ENCODE data around the gene DPAGT1.
A peak's percentile ranks its signal among the peaks of the same experiment; 100 is the strongest.

- TF ChIP-seq, protein P1, sequence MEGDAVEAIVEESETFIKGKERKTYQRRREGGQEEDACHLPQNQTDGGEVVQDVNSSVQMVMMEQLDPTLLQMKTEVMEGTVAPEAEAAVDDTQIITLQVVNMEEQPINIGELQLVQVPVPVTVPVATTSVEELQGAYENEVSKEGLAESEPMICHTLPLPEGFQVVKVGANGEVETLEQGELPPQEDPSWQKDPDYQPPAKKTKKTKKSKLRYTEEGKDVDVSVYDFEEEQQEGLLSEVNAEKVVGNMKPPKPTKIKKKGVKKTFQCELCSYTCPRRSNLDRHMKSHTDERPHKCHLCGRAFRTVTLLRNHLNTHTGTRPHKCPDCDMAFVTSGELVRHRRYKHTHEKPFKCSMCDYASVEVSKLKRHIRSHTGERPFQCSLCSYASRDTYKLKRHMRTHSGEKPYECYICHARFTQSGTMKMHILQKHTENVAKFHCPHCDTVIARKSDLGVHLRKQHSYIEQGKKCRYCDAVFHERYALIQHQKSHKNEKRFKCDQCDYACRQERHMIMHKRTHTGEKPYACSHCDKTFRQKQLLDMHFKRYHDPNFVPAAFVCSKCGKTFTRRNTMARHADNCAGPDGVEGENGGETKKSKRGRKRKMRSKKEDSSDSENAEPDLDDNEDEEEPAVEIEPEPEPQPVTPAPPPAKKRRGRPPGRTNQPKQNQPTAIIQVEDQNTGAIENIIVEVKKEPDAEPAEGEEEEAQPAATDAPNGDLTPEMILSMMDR (IDR thresholded peaks at IDR 0.05): peak in 1 of 3 experiments; percentile 13
- TF ChIP-seq EP300 (IDR thresholded peaks at IDR 0.05) (no peak), POLR2AphosphoS5 (IDR thresholded peaks at IDR 0.05) (peak; percentile 81 to 82)
Observed at GRCh38 chr11:119106564-119107537, 5.2 kb upstream of the DPAGT1 start, which contains the start of gene C2CD2L.
